GDM1 (cell line): ENCODE data around the gene GPR61.

Experiments
- DNase-seq: peaks from one replicate; lab custom pipeline; 2025; lab: John Stamatoyannopoulos, UW

GPR61 gene

DNA sequence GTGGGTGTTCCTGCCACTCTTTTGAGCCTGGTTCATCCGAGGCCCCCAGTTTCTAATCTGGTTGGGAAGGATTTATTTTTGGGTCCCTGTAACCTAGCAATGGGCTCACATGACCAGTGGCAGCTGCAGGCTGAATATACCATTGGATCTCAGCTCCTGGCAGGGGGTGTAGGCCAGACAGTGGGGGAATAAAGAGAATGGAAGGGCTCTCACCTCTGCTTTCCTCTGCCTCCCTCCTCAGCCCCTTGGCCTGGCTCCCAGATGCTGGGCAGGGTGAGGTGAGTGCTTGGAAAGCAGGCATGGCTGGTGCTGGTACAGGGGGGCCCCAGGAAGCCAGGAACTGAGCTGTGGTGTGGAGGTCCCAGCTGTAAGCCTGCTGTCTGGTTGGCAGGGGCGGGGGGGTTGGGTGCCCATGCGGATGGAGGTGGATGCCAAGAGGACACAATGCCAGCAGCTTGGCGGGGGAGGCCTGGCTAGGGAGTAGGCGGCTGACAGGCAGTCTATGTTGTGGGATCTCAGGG, 3.6 kb upstream of the GPR61 start:
- no peak for DNase-seq

DNA sequence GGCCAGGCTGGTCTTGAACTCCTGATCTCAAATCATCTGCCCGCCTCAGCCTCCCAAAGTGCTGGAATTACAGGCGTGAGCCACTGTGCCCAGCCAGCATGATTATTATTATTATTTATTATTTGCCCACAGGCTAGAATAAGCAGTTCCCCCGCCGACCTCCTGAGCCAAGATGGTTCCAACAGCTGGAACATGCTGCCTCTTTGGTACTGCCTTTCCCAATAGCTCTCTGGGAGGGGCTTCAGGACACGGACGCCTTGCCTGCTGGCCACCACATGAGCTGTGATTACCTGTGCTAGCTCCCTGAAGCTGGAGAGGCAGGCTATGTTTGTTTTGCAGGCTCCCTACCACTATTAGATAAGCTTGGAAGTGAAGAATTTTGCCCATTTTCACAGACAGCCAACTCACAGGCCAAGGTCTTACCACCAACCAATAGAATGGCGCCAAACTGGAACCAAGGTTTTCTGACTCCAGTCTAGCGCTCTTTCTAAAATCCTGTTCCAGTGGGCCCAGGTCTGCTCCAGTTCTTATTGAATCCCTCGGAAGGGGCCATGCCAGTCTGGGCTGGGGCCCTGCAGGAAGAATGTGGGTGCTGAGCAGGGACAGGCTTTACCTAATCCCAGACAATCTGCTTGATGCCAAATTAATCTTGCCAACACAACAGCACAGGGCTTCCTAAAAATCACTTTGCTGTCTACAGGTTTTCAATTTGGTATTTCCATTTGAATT, 2.1 kb upstream of the GPR61 start:
- DNase-seq, result no peak

DNA sequence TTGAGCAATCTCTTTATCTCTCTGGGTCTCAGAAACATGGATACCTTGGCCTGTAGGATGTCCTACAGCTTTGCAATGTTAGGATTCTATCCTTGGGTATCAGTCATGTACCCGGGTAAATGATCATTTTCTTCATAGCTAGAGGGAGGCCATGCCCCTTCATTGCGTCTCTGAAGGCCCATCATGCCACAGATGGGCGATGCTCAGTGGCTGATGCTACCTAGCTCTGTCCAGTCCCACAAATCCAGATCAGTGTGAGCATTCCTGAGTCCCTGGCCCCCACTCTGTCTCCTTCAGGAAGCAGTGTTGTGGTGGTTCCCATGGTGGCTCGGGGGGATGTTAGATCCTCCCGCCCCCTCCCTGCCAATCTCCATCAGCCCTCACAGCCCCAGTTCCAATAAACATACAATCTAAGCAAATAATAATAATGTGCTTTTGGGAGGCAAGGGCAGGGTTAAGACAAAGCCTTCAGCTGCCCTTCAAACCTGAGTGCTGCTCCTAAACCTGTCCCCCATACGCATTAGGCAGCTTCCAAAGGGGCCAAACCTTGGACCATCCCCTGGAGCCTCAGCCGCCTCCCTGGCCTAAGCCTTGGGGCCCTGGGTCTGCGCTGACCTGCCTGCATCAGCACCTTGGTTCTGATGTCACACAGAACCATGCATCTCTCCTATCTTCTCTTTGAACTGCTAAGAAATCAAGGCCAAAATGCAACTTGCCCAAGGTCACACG, 681 bp upstream of the GPR61 start:
- no peak for DNase-seq

DNA sequence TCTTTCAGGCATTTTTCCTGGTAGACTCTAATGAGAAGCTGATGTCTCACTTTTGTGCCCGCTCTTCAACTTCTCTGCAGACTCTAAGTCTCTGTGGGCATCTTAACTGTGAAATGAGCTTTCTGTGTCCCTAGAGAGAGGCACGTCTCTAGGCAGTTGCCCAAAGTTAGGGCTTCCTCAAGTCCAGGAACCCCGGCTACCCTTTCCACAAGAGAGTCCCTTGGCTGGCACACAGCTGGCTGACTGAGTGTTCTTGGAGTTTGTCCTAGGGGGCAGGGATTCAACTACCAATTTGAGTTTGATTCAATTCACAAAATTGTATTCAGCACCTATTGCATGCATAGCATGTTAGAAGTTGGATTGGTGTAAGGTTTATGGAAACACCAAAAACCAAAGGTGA, 1.4 kb downstream of the GPR61 start:
- DNase-seq, result no peak

DNA sequence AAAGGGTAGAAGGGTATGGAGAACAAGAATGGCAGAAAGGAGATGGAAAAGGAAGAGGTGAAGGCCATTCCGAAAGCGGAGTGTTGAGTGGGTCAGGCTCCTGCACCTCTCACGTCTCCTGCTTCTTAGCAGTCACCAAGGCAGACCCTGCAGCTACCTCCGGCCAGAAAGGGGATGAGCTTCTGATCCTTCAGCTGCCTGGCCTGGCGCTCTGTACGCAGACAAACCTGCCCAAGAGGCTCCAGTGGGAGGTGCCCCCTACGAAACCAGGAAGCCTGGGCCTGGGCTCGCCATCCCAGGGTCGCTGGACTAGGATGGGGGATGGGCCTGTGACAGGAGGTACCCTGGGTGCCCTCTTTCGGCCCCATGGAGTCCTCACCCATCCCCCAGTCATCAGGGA, 3.0 kb downstream of the GPR61 start:
- no peak for DNase-seq

DNA sequence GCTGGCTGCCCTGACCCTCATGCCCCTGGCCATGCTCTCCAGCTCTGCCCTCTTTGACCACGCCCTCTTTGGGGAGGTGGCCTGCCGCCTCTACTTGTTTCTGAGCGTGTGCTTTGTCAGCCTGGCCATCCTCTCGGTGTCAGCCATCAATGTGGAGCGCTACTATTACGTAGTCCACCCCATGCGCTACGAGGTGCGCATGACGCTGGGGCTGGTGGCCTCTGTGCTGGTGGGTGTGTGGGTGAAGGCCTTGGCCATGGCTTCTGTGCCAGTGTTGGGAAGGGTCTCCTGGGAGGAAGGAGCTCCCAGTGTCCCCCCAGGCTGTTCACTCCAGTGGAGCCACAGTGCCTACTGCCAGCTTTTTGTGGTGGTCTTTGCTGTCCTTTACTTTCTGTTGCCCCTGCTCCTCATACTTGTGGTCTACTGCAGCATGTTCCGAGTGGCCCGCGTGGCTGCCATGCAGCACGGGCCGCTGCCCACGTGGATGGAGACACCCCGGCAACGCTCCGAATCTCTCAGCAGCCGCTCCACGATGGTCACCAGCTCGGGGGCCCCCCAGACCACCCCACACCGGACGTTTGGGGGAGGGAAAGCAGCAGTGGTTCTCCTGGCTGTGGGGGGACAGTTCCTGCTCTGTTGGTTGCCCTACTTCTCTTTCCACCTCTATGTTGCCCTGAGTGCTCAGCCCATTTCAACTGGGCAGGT, 3.8 kb downstream of the GPR61 start:
- DNase-seq, result no peak

DNA sequence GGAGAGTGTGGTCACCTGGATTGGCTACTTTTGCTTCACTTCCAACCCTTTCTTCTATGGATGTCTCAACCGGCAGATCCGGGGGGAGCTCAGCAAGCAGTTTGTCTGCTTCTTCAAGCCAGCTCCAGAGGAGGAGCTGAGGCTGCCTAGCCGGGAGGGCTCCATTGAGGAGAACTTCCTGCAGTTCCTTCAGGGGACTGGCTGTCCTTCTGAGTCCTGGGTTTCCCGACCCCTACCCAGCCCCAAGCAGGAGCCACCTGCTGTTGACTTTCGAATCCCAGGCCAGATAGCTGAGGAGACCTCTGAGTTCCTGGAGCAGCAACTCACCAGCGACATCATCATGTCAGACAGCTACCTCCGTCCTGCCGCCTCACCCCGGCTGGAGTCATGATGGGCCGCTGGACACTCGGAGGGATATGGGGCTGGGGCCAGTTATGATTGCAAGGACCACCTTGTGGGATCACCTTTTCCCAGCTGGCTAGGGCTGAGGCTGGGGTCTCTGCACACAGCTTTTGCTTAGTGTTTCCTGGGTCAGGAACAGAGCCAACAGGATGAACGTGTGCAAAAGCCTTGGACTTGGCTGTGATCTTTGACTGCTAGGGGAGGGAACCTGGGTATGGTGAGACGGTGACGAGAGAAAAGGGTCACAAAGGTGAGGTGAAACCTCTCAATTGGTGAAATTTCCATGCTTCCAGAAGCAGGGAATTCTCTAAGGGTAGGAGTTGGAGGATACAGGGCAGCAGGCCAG, 4.5 kb downstream of the GPR61 start:
- DNase-seq, result no peak

DNA sequence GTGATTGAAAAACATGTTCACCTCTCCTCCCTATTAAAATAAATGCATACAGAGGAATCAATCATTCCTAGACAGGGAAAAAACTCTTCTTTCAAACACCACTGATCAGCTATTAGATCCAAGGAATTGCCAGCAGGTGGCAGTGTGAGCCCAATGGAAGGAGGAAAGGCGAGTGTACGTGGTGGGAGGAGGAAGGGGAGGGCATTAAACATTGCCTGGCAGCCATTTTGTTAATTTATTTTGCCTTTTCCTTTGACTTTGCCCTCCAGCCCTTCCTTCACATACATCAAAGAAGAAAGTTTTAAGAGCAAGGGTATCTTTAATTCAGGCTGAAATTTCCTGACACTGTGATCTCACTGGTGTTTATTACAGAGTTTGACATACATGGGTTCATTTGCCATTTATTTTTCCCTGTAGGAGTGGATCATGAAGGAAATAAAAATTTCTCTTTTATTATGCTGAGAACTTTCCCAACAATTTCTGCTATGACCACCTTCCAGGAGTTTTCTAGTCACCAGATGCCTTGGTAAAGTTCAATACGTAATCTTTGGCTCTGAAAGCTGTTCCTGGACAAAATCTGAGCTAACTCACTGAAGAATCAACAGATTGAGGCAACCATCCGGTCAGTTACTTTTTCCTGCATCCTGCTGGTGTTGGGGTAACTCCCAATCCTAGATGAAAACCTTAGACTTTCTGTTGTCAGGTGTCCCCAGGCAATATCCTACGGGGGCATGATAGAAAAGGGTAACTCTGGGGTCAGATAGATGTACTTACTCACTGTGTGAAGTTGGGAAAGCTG, 6.8 kb downstream of the GPR61 start:
- DNase-seq, result peak; percentile 79

DNA sequence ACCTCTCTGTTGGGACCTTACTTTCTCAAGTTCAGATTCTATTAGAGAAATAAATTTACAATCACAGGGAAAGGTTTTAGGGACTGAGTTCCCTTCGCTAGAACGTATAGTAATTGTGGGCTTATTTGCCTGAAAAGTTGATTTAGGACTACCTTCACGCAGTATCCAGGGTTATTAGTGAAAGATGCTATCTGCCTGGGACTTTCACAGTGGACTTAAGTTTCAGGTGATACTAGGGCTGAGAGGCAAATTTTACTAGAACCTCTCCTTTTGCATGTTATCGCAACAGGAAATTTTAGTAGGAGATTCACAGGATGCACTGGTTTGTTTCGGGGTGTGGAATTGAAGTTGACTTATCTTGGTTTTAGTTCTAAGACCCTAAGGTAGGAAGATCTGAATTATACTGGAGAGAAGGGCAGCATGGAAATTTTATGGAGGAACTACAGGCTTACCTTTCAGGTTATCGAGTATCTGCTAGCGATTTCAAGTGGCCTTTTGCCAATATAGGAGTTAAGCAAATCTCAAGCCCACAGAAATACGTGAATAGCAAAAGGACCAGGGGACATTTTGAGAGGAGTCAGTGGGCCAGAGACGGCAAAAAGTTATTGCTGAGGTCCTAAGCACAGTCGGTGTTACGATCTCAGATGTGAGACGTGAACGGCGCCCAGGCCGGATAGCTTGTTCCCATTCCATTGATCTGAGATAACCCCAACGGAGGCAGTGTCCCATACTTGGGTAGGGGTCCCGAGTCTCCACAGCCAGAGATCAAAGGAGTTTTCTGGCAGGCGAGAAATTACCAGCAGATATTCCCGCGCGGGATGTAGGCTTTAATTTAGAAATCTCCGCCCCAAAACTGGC, 8.0 kb downstream of the GPR61 start:
- no peak for DNase-seq

DNA sequence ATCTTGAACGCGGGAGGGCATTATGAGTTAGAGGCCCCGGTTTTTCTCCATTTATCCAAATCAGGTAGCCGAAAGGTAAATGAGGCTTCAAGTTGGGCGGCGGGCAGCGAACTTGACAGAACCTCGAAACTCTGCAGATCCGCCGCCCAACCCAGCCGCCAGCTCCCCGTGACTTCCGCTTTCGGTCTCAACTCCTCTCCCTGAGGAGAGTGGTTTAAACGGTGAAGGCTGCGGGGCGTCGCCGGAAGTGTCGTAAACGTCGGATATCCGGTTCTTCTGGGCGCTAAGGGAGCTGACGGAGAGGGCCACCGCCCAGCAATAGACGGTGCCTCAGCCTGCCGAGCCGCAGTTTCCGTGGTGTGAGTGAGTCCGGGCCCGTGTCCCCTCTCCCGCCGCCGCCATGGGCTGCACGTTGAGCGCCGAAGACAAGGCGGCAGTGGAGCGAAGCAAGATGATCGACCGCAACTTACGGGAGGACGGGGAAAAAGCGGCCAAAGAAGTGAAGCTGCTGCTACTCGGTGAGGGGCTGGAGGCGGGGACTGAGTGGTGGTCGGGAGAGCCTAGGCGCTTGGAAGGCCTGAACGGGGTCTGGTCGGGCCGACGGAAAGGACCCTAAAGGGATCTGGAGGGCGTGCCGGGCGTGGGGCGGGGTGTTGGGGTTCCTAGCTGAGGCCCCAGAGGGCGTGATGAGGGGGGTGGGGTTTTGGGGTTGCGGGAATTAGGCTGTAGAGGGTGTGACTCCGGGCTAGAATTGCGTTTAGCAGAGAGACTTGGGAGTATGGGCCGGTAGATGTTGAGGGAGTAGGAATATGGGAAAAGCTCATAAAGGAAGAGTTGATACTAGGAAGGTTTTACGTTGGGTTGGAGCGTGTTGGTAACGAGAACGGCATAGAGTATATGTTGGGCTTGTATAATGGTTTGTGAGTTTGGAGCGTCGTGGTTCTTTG, 8.9 kb downstream of the GPR61 start, which contains the start of gene GNAI3:
TSS of gene GNAI3 (plus strand) at position 295 of the 947 bp plus-strand sequence. CDS start at position 401, 106 bp downstream.
- peak; percentile 92 for DNase-seq

DNA sequence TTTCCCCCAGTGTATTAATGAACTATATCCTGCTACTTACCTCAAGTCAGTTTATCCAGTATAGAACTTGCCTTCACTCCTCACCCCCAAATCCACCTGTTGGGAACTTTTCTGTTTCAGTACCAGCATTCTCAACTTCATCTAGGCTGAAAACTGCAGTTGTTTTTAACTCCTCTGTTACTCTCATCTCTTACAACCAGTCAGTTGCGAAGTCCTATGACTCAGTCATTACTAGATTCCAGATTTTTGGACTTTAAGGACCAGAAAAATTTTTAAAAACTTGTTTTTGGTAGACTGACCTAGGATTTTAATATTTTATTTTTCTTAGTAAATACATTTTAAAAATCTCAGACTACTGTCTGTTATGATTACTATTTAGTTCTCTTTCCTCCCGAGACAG, 16.9 kb downstream of the GPR61 start:
- no peak for DNase-seq

DNA sequence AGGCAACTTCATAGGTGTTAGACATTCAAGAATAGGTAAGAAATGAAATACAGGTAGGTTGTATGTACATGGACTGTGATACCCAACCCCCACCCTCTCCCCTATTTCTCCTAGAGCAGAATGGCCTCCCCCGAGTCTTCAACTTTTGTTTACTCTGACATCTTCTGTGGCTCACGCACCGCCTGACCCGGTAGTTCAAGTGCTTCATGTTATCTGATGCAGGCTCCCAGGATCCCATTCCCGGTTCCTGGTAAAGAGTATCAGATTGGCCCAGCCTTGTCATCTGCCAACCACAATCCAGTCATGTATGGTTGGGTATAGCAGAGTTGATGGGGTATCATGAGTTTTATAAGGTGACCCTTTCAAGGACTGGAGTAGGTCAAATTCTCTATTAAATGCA, 17.8 kb downstream of the GPR61 start:
- DNase-seq, result no peak

DNA sequence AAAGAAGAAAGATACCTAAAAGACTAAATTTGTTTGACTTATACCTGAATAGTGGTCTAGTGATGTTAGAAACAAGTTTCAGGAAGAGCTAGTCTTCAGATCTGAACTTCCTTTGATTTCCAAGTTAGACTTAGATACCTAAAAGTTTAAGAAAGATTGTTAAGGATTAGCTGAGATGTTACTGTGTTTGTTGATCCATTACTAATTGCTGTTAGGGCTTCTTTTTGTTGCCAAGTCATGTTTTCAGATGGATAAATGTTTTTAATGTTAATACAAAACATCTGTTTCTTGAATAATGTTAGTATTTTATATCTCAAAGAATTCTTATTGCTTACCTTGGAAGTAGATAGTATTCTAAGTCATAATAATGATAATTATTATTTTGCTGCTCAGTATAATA, 20.3 kb downstream of the GPR61 start:
- no peak for DNase-seq

DNA sequence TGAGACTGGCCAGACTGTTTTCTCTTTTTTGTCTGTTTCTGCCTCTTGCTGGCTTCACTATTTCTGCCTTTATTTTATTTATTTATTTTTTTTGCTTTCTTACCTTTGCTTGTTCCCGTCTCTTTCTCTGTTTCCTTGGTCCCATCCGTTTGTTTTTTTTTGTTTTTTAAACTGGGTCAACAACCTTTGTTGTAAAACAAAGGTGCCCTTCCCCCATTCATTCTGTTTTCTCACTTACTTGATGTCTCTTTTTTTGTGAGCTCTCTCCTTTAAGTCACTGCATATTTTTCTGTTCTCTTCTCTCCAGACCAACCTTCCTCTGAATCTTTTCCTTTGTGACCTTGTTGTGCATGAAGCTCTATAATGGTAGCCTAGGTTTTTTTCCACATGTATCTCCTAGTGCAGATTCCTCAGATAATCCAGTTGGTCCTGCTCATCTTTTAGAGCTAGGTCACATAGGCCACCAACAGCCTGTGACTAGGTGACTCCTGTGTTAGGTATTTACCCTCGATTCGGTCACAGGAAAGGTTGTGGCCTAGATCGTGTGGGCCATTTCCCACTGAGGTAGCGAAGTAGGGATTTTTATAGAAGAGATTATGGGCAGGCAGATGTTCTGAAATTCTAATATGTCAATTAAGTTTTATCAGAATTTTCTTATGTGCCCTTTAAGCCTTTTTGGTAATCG, 24.7 kb downstream of the GPR61 start:
- DNase-seq, result no peak

DNA sequence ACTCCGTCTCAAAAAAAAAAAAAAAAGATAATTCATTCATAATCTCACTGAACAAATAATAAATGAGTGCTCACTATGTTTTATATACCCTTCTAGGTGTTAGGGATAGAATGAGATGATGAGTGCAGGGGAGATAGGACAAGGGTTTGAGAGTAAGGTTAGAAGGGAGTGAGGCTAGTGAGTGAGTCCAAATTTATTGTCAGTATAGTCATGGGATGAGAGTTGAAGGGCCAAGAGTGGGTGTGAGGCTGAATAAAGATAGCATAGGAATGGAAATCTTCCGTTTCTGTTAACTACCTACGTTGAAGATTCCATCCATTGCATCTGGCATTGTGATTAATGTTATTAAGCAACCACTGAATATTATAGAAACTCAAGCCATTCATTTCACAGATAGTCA, 25.6 kb downstream of the GPR61 start:
- DNase-seq, result no peak

DNA sequence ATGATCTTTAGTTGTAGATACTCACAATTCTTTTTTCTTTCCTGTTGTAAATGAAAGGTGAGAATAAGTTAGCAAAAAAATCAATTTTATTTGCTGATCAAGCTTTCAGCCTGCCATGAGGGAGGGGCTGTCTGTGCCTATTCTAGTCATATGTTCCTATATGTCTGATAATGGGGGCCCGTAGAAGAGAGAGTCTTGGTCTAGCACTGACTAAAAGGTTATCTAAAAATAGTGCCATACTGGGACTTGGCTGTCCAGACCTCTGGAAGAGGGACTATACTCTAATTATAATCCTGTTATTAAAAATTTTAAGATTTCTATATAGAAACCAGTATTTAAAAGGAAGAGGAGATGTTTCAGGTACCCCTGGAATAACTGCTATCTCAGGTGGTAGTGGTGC, 27.3 kb downstream of the GPR61 start:
- DNase-seq, result no peak

DNA sequence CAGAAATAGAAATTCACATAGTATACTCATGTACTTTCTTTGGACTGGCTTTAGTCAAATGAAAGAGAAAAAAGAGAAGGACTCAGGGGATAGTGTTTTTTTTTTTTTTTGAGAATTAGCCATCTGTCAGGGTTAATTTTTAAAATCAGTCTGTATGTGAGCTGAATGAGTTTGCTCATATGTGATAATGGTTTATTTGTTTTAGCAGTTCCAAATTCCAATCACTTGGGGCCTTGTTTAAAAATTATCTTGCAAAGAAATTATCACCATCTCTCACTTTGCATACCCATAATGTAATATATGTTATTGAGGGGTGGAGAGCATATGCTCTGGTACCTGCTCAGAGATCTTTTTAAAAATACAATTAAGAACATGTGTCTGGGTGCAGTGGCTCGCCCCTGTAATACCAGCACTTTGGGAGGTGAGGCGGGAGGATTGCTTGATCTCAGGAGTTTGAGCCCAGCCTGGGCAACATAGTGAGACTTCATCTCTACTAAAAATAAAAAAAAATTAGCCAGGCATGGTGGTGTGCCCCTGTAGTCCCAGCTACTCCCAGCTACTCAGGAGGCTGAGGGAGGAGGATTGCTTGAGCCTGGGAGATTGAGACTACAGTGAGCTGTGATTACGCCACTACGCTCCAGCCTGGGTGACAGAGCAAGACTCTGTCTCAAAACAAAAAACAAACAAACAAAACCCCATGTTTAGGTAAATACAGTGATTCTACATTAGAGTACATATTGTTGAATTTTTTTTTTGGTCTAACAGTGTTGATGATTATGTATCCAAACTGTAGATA, 28.4 kb downstream of the GPR61 start:
- no peak for DNase-seq

DNA sequence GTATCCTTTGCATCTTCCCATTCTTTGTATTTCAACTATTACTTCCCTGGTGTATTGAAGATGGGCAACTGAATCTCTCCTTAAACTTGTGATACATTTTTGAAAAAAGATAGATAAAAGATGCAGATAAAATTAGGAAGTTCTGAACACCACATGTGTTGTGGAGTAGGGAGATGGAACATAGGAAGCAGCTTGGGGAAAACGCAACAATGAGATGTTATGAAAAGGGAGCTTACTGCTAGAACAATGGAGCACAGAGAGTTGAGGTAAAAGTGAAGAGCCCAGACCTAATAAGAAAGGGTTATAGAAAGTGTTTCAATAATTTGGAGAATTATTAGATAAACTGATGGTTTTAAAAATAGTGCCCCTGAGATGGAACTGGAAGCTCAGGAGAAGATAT, 29.7 kb downstream of the GPR61 start:
- DNase-seq, result no peak
